GM12878 (cell line): ENCODE results near the gene BOD1L1. TPM values are rescaled to one million over a fixed set of nuclear protein-coding genes. Genes with fewer than 3 reads are reported as not detected.

Experiments
- ATAC-seq: fragments of 200-7000 bp; cut with Tn5 transposase; 3 replicates; pipeline ENCODE4 v1.9.1; 2020; ENCODE audit warnings: mild to moderate bottlenecking, moderate library complexity
- Bru-seq: library from RNA; stranded (reverse); fragments of 400-500 nt; gene quantifications from one replicate; lab custom pipeline; 2021; lab: Mats Ljungman, UMichigan
- BruChase-seq, 2 experiments: library from RNA; stranded (reverse); fragments of 400-500 nt; gene quantifications; one replicate each; lab custom pipeline; 2021; lab: Mats Ljungman, UMichigan
- BruUV-seq: library from RNA; stranded (reverse); fragments of 400-500 nt; replicated peaks from 2 replicates; lab custom pipeline; 2021; lab: Mats Ljungman, UMichigan
- CTCF ChIA-PET: fragments of 300-600 bp; sonication (Branson Sonifier 250); formaldehyde crosslinking; extraction: SDS; loops from one replicate; lab custom pipeline; 2021; ENCODE audit warnings: inconsistent platforms; lab: Yijun Ruan, JAX
- POLR2A ChIA-PET: fragments of 350-600 bp; formaldehyde crosslinking; extraction: SDS; loops from one replicate; lab custom pipeline; 2021; ENCODE audit warnings: inconsistent platforms; lab: Charles Lee
- RAD21 ChIA-PET: fragments of 300-600 bp; sonication (Branson Sonifier 250); formaldehyde crosslinking; loops from one replicate; lab custom pipeline; 2023; ENCODE audit warnings: antibody characterized with exemption; ENCODE audit not compliant: unreplicated experiment; lab: Charles Lee
- SMC1A ChIA-PET: fragments of 300-600 bp; sonication (Branson Sonifier 250); formaldehyde crosslinking; loops from one replicate; lab custom pipeline; 2023; ENCODE audit not compliant: unreplicated experiment, uncharacterized antibody; lab: Charles Lee
- DNase-seq: peaks from one replicate; pipeline ENCODE4 v3.0.0-alpha.2; 2011; ENCODE audit warnings: low read depth, low spot score
- FAIRE-seq: peaks from 3 replicates; lab custom pipeline; 2011; peaks lifted over from hg19 to GRCh38; lab: Jason Lieb, UNC
- H2AFZ ChIP-seq: 2 replicates; pipeline ENCODE4 v1.6.0; 2011; ENCODE audit warnings: low read depth, low read length, control low read depth; ENCODE audit not compliant: control insufficient read depth
- H3K27ac ChIP-seq: 2 replicates; pipeline ENCODE4 v1.5.1; 2011; ENCODE audit warnings: control low read depth; ENCODE audit not compliant: control insufficient read depth, insufficient read depth
- H3K27me3 ChIP-seq, 2 experiments: replicated peaks in 1 of 2; 2 replicates each; pipeline versions ENCODE4 v1.6.0 to v1.6.1; 2011; ENCODE audit warnings: low read length in 1 of 2; ENCODE audit not compliant: control insufficient read depth in 2 of 2, insufficient read depth in 2 of 2
- H3K36me3 ChIP-seq, 2 experiments: 2 replicates each; pipeline ENCODE4 v1.5.1; 2011; ENCODE audit warnings: low read length in 1 of 2; ENCODE audit not compliant: control insufficient read depth in 2 of 2, insufficient read depth in 2 of 2
- H3K4me1 ChIP-seq: 2 replicates; pipeline ENCODE4 v1.6.1; 2011; ENCODE audit warnings: mild to moderate bottlenecking, low read length, moderate library complexity, mixed read lengths; ENCODE audit not compliant: control insufficient read depth, insufficient read depth
- H3K4me2 ChIP-seq: 2 replicates; pipeline ENCODE4 v1.6.0; 2011; ENCODE audit warnings: control low read depth; ENCODE audit not compliant: control insufficient read depth, insufficient read depth
- H3K4me3 ChIP-seq: fragments of 200-600 bp; sonication (generic); 2 replicates; pipeline ENCODE4 v1.5.1; 2016
- H3K79me2 ChIP-seq: 2 replicates; pipeline ENCODE4 v1.6.0; 2011; ENCODE audit warnings: low read length; ENCODE audit not compliant: control insufficient read depth, insufficient read depth
- H3K9ac ChIP-seq: 2 replicates; pipeline ENCODE4 v1.8.0; 2011; ENCODE audit warnings: low read length, control low read depth, mixed read lengths; ENCODE audit not compliant: control insufficient read depth, insufficient read depth
- H3K9me3 ChIP-seq: replicated peaks from 3 replicates; pipeline ENCODE4 v1.5.1; 2011; ENCODE audit warnings: mild to moderate bottlenecking, low read length; ENCODE audit not compliant: control insufficient read depth, insufficient read depth
- H4K20me1 ChIP-seq: 2 replicates; pipeline ENCODE4 v1.6.0; 2011; ENCODE audit not compliant: control insufficient read depth, insufficient read depth
- EP300 ChIP-seq, 2 experiments: fragments of 150-350 bp in 1 of 2; IDR thresholded peaks; 2 replicates each; pipeline ENCODE4 v1.6.1; 2011 to 2012; ENCODE audit warnings: low read depth in 2 of 2, low read length in 2 of 2, borderline replicate concordance in 1 of 2, improper control_type of control experiment in 1 of 2, inconsistent platforms in 1 of 2; ENCODE audit not compliant: control insufficient read depth in 1 of 2
- MXI1 ChIP-seq: fragments of 150-350 bp; IDR thresholded peaks from 2 replicates; pipeline ENCODE4 v1.6.1; 2011; ENCODE audit warnings: low read depth, mild to moderate bottlenecking, inconsistent platforms, low read length, improper control_type of control experiment
- NR2C1 ChIP-seq: fragments of 450-650 bp; IDR thresholded peaks from 2 replicates; pipeline ENCODE4 v1.6.1; 2017; ENCODE audit warnings: antibody characterized with exemption, mild to moderate bottlenecking, moderate library complexity
- POLR2A ChIP-seq: IDR thresholded peaks from 2 replicates; pipeline ENCODE4 v1.6.1; 2011; ENCODE audit warnings: low read depth, mild to moderate bottlenecking, low read length
- RBBP5 ChIP-seq: fragments of 200-600 bp; sonication (generic); conservative IDR thresholded peaks from 2 replicates; pipeline ENCODE4 v1.6.1; 2016
- RUNX3 ChIP-seq: IDR thresholded peaks from 2 replicates; pipeline ENCODE4 v1.6.1; 2012; ENCODE audit warnings: low read length, inconsistent platforms
- SIN3A ChIP-seq: IDR thresholded peaks from 2 replicates; pipeline ENCODE4 v1.6.1; 2012; ENCODE audit warnings: low read depth, low read length, improper control_type of control experiment
- SP1 ChIP-seq: IDR thresholded peaks from one replicate; pipeline ENCODE4 v1.6.1; 2011; ENCODE audit warnings: low read depth, low read length
- TCF7 ChIP-seq: IDR thresholded peaks from 2 replicates; pipeline ENCODE4 v1.6.1; 2014; ENCODE audit warnings: antibody characterized with exemption, borderline replicate concordance
- ZNF274 ChIP-seq: IDR thresholded peaks from one replicate; pipeline ENCODE4 v1.8.0; 2011; ENCODE audit not compliant: insufficient read length, insufficient read depth
- WGBS: methylation state at CpG from one replicate; pipeline ENCODE4 v1.1.6; 2016; ENCODE audit warnings: low lambda C conversion rate; ENCODE audit not compliant: insufficient replicate concordance, insufficient coverage; ENCODE audit errors: missing lambda C conversion rate; 5-methylcytosine and 5-hydroxymethylcytosine counted together
- in situ Hi-C: fragments of 300-500 bp; cut with MboI; formaldehyde crosslinking; loops from 9 replicates; pipeline ENCODE4 v1.14.3; 2018; ENCODE audit warnings: mixed read lengths
- intact Hi-C: fragments of 100-400 bp; cut with micrococcal nuclease; formaldehyde crosslinking; loops from one replicate; pipeline ENCODE4 v1.14.2; 2022; ENCODE audit not compliant: unreplicated experiment
- long read RNA-seq, 2 experiments: library from polyadenylated mRNA; unstranded; transcript quantifications; one replicate each; pipeline ENCODE4 v2.0.0, GENCODE V29; 2019 to 2020
- polyA minus RNA-seq, 3 experiments: library from RNA; depleted of rRNA, polyadenylated mRNA; stranded (reverse); fragments of >200 nt; gene quantifications; 2 replicates each; pipeline ENCODE4 v1.2.3, GENCODE V29; 2011
- polyA plus RNA-seq, 11 experiments: library from polyadenylated mRNA; depleted of rRNA in 4 of 11; unstranded in 6 of 11; stranded (reverse) in 5 of 11; fragments of >200 nt; fragmentation: Nextera tagmentation in 4 of 11; fragmentation: Illumina TruSeq in 1 of 11; extraction: Ambion mirVana in 4 of 11; extraction: Trizol in 1 of 11; gene quantifications; 1 replicate in 1 of 11; 2 replicates in 10 of 11; pipeline versions ENCODE4 v1.2.1 to v1.2.3, GENCODE V29; 2011 to 2016; ENCODE audit warnings: inconsistent platforms in 2 of 11, missing spikeins in 2 of 11, low read depth in 1 of 11
- total RNA-seq, 4 experiments: library from RNA; depleted of rRNA in 3 of 4; stranded (reverse); fragments of >200 nt in 3 of 4; fragmentation: Illumina TruSeq in 1 of 4; extraction: Trizol in 1 of 4; gene quantifications; 2 replicates each; pipeline versions ENCODE4 v1.2.1 to v1.2.3, GENCODE V29; 2013 to 2021
- TF ChIP-seq, protein P1 (sequence below): IDR thresholded peaks from 2 replicates; pipeline ENCODE4 v1.6.1; 2012; ENCODE audit warnings: mild to moderate bottlenecking, low read depth, low read length
- TF ChIP-seq, protein P2 (sequence below), 3 experiments: IDR thresholded peaks in 2 of 3; conservative IDR thresholded peaks in 1 of 3; 2 replicates each; pipeline ENCODE4 v1.5.1; 2011; ENCODE audit warnings: low read depth in 3 of 3, low read length in 3 of 3, mild to moderate bottlenecking in 3 of 3, control low read depth in 2 of 3, moderate library complexity in 2 of 3, inconsistent platforms in 1 of 3, mixed read lengths in 1 of 3; ENCODE audit not compliant: control insufficient read depth in 2 of 3, insufficient read depth in 1 of 3; ENCODE audit errors: extremely low read depth in 1 of 3

The BOD1L1 gene
- 118 and 124 TPM in 2 replicates for total RNA-seq (2013; cell fraction: nucleolus; rRNA removed)
- 26.2 and 28.3 TPM in 2 replicates for total RNA-seq (2014; rRNA removed)
- total RNA-seq (2014; rRNA removed; fragmentation: Illumina TruSeq; extraction: Trizol), result 40.4 and 47.3 TPM in 2 replicates
- 29.5 and 32.3 TPM in 2 replicates for total RNA-seq (2021)
- polyA plus RNA-seq (2011; ENCODE audit: low read depth), result 19.3 TPM
- 25.9 and 41.0 TPM in 2 replicates for polyA plus RNA-seq (2011; rRNA removed)
- 10.2 TPM in 2 replicates for polyA plus RNA-seq (2011; cell fraction: cytosol; rRNA removed)
- 41.7 and 43.8 TPM in 2 replicates for polyA plus RNA-seq (2011; cell fraction: nucleus; rRNA removed)
- polyA plus RNA-seq (2012), result 21.5 and 24.3 TPM in 2 replicates
- 41.6 and 51.9 TPM in 2 replicates for polyA plus RNA-seq (2014; fragmentation: Illumina TruSeq; extraction: Trizol)
- polyA plus RNA-seq (2014; fragmentation: Nextera tagmentation; extraction: Ambion mirVana), result 10 to 100 TPM in 1 of 2 experiments, 1 to 10 TPM in 1; 6.8 to 12.1 TPM
- polyA plus RNA-seq (2014; rRNA removed), result 20.9 and 22.8 TPM in 2 replicates
- 1 to 10 TPM; 8.8 to 8.9 TPM for polyA plus RNA-seq (2016; fragmentation: Nextera tagmentation; extraction: Ambion mirVana)
- 30.0 and 38.5 TPM in 2 replicates for polyA minus RNA-seq (2011; rRNA and poly(A)+ RNA removed)
- 10.2 and 15.7 TPM in 2 replicates for polyA minus RNA-seq (2011; cell fraction: cytosol; rRNA and poly(A)+ RNA removed)
- polyA minus RNA-seq (2011; cell fraction: nucleus; rRNA and poly(A)+ RNA removed), result 38.2 and 50.9 TPM in 2 replicates
- Bru-seq, nascent RNA, result percentile 90 among the genes with signal in this experiment
- BruChase-seq, experiment 1, labeled RNA remaining after a 6-hour chase, result percentile 93 among the genes with signal in this experiment
- percentile 94 among the genes with signal in this experiment for BruChase-seq, experiment 2, labeled RNA remaining after a 2-hour chase
- long read RNA-seq, experiment 1, partial matches to known transcripts, result 3 of 3 reads
- long read RNA-seq, experiment 1, other reads (novel, unspliced or antisense), result 0 of 3 reads
- long read RNA-seq, experiment 2, partial matches to known transcripts, result 19 of 25 reads
- long read RNA-seq, experiment 2, other reads (novel, unspliced or antisense), result 5 of 25 reads

- peak; percentile 88 for ATAC-seq
- no peaks in the 10 kb centered on the region for H3K4me1 ChIP-seq
- WGBS, result under 1% methylated on average over 46 of the region's 55 CpGs
- peak within 1 kb of the TSS; percentile 81 for H3K4me2 ChIP-seq
- intact Hi-C loops (loop anchor here (10.0 kb wide), 3 partner anchors 143 to 1377 kb away; partner anchors contain the start of genes CPEB2 and RAB28), in situ Hi-C loops (no loop called here)
- peaks cover 34% of the 10 kb centered on the region for H3K79me2 ChIP-seq
- H4K20me1 ChIP-seq, result no peaks in the 10 kb centered on the region
- ChIA-PET RAD21 (interaction anchor here (2.0 kb wide), 1 partner anchor 16 kb away, joined by 9 read pairs; no protein-coding TSS in a partner anchor), SMC1A (interaction anchor here (0.9 to 2.5 kb wide), 9 partner anchors 10 to 29 kb away, joined by 4 to 18 read pairs (median 6); no protein-coding TSS in a partner anchor), CTCF (interaction anchor here (1.1 to 2.1 kb wide), 3 partner anchors 16 to 28 kb away, joined by 3 to 20 read pairs (median 8); no protein-coding TSS in a partner anchor), POLR2A (interaction anchor here (0.6 to 1.8 kb wide), 4 partner anchors 9 to 14 kb away, joined by 3 to 4 read pairs (median 4); no protein-coding TSS in a partner anchor)
- H3K9me3 ChIP-seq, result no peaks in the 10 kb centered on the region
- DNase-seq, result peak; percentile 60
- peak within 1 kb of the TSS; percentile 90 for H3K27ac ChIP-seq
- BruUV-seq, result TSS peak; percentile 95
- peak within 1 kb of the TSS; percentile 92 for H3K4me3 ChIP-seq
- peak within 1 kb of the TSS; percentile 89 for H3K9ac ChIP-seq
- no peaks in the 10 kb centered on the region for H3K27me3 ChIP-seq
- peak within 1 kb of the TSS; percentile 90 for H2AFZ ChIP-seq
- peak; percentile 66 for FAIRE-seq
- H3K36me3 ChIP-seq, result no peaks in the 10 kb centered on the region
- TF ChIP-seq RBBP5, result no peak
- no peak for TF ChIP-seq ZNF274
- peak; percentile 98 for TF ChIP-seq NR2C1
- TF ChIP-seq, protein P1, sequence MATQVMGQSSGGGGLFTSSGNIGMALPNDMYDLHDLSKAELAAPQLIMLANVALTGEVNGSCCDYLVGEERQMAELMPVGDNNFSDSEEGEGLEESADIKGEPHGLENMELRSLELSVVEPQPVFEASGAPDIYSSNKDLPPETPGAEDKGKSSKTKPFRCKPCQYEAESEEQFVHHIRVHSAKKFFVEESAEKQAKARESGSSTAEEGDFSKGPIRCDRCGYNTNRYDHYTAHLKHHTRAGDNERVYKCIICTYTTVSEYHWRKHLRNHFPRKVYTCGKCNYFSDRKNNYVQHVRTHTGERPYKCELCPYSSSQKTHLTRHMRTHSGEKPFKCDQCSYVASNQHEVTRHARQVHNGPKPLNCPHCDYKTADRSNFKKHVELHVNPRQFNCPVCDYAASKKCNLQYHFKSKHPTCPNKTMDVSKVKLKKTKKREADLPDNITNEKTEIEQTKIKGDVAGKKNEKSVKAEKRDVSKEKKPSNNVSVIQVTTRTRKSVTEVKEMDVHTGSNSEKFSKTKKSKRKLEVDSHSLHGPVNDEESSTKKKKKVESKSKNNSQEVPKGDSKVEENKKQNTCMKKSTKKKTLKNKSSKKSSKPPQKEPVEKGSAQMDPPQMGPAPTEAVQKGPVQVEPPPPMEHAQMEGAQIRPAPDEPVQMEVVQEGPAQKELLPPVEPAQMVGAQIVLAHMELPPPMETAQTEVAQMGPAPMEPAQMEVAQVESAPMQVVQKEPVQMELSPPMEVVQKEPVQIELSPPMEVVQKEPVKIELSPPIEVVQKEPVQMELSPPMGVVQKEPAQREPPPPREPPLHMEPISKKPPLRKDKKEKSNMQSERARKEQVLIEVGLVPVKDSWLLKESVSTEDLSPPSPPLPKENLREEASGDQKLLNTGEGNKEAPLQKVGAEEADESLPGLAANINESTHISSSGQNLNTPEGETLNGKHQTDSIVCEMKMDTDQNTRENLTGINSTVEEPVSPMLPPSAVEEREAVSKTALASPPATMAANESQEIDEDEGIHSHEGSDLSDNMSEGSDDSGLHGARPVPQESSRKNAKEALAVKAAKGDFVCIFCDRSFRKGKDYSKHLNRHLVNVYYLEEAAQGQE, result no peak; the same call in 1 of the 2 replicates
- TF ChIP-seq, protein P2, sequence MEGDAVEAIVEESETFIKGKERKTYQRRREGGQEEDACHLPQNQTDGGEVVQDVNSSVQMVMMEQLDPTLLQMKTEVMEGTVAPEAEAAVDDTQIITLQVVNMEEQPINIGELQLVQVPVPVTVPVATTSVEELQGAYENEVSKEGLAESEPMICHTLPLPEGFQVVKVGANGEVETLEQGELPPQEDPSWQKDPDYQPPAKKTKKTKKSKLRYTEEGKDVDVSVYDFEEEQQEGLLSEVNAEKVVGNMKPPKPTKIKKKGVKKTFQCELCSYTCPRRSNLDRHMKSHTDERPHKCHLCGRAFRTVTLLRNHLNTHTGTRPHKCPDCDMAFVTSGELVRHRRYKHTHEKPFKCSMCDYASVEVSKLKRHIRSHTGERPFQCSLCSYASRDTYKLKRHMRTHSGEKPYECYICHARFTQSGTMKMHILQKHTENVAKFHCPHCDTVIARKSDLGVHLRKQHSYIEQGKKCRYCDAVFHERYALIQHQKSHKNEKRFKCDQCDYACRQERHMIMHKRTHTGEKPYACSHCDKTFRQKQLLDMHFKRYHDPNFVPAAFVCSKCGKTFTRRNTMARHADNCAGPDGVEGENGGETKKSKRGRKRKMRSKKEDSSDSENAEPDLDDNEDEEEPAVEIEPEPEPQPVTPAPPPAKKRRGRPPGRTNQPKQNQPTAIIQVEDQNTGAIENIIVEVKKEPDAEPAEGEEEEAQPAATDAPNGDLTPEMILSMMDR (IDR thresholded peaks at IDR 0.05 in 2 of 3, conservative IDR thresholded peaks at IDR 0.05 in 1 of 3; ENCODE audit: control insufficient read depth in 2 of 3, extremely low read depth in 1 of 3, insufficient read depth in 1 of 3, low read depth in 3 of 3, low read length in 3 of 3), result peak; percentile 57 to 62 (median 58)
- peak; percentile 85; the same call in 1 of the 2 replicates for TF ChIP-seq SIN3A
- TF ChIP-seq EP300 (IDR thresholded peaks at IDR 0.05; ENCODE audit: borderline replicate concordance in 1 of 2, control insufficient read depth in 1 of 2, low read depth in 2 of 2, low read length in 2 of 2), result peak in 1 of 2 experiments; percentile 49; a peak in 2 of 4 replicates
- peak; percentile 95 for TF ChIP-seq POLR2A
- peak; percentile 38 for TF ChIP-seq SP1
- no peak for TF ChIP-seq TCF7
- peak; percentile 82 for TF ChIP-seq RUNX3
- TF ChIP-seq MXI1, result peak; percentile 82
Measured at GRCh38 chr4:13627606-13628311, at the start of gene BOD1L1. TSS of gene BOD1L1 (minus strand) at chr4:13627725. CDS start at chr4:13627587, 138 bp downstream.
